HCT116 (cell line): Measurements from ENCODE around the gene FOXM1. TPM values are rescaled to one million over a fixed set of nuclear protein-coding genes. Genes with fewer than 3 reads are reported as not detected.

Source experiments
- ATAC-seq: fragments of 200-7000 bp; cut with Tn5 transposase; 2 replicates; pipeline ENCODE4 v1.9.1; 2020; ENCODE audit warnings: mild to moderate bottlenecking, moderate library complexity
- BruUV-seq: library from RNA; stranded (reverse); fragments of 400-500 nt; replicated peaks from 2 replicates; lab custom pipeline; 2021; lab: Mats Ljungman, UMichigan
- CTCF ChIA-PET: fragments of 300-600 bp; sonication (Branson Sonifier 250); formaldehyde crosslinking; loops from one replicate; lab custom pipeline; 2021; ENCODE audit warnings: antibody characterized with exemption; lab: Charles Lee
- POLR2A ChIA-PET: fragments of 300-600, 350-600 bp; sonication (Branson Sonifier 250); formaldehyde crosslinking; loops from one replicate; lab custom pipeline; 2021; ENCODE audit warnings: antibody characterized with exemption; lab: Charles Lee
- RAD21 ChIA-PET, 2 experiments: fragments of 300-600 bp; sonication (Branson Sonifier 250); formaldehyde crosslinking; loops; one replicate each; lab custom pipeline; 2023; ENCODE audit warnings: low total read pairs in 2 of 2; ENCODE audit not compliant: uncharacterized antibody in 2 of 2, unreplicated experiment in 2 of 2, low non-redundant PET in 1 of 2; lab: Charles Lee
- DNase-seq: peaks from one replicate; pipeline ENCODE4 v3.0.0-alpha.2; 2010; ENCODE audit warnings: low read depth, low spot score
- H2AFZ ChIP-seq: fragments of 200-600 bp; shearing (Covaris generic), sonication (generic); 2 replicates; pipeline ENCODE4 v1.6.1; 2017; ENCODE audit warnings: low read depth, mixed run types, mixed read lengths, antibody characterized with exemption, low read length; ENCODE audit not compliant: poor library complexity, severe bottlenecking
- H3K27ac ChIP-seq: 2 replicates; pipeline ENCODE4 v1.5.1; 2012; ENCODE audit warnings: low read depth, low read length
- H3K27me3 ChIP-seq: fragments of 200-600 bp; sonication (generic); 2 replicates; pipeline ENCODE4 v1.6.1; 2016; ENCODE audit warnings: mixed run types, low read length, mixed read lengths; ENCODE audit not compliant: insufficient read depth
- H3K36me3 ChIP-seq, 2 experiments: fragments of 200-500 bp in 1 of 2; fragments of 200-600 bp in 1 of 2; sonication (Bioruptor generic) in 1 of 2; sonication (generic) in 1 of 2; 2 replicates each; pipeline versions ENCODE4 v1.5.1 to v1.6.1; 2014 to 2016; ENCODE audit warnings: low read length in 2 of 2, inconsistent platforms in 1 of 2, mixed read lengths in 1 of 2, mixed run types in 1 of 2; ENCODE audit not compliant: insufficient read depth in 2 of 2, control insufficient read depth in 1 of 2
- H3K4me1 ChIP-seq, 2 experiments: fragments of 200-600 bp in 1 of 2; sonication (generic) in 1 of 2; 2 replicates each; pipeline versions ENCODE4 v1.5.1 to v1.6.1; 2012 to 2017; ENCODE audit warnings: low read length in 2 of 2, inconsistent platforms in 1 of 2, mild to moderate bottlenecking in 1 of 2, mixed read lengths in 1 of 2, mixed run types in 1 of 2, moderate library complexity in 1 of 2; ENCODE audit not compliant: insufficient read depth in 2 of 2, control insufficient read depth in 1 of 2
- H3K4me2 ChIP-seq: fragments of 200-600 bp; sonication (generic); 2 replicates; pipeline ENCODE4 v1.6.1; 2017; ENCODE audit warnings: mixed run types, low read length, mixed read lengths
- H3K4me3 ChIP-seq, 2 experiments: fragments of 200-600 bp in 1 of 2; sonication (generic) in 1 of 2; replicated peaks in 1 of 2; 2 replicates each; pipeline ENCODE4 v1.5.1; 2011 to 2016; ENCODE audit warnings: low read length in 2 of 2, control low read depth in 1 of 2, low read depth in 1 of 2, mild to moderate bottlenecking in 1 of 2, mixed read lengths in 1 of 2, mixed run types in 1 of 2
- H3K79me2 ChIP-seq: fragments of 200-600 bp; sonication (generic); 2 replicates; pipeline ENCODE4 v1.6.1; 2017; ENCODE audit warnings: mild to moderate bottlenecking, mixed run types, low read length, moderate library complexity, mixed read lengths; ENCODE audit not compliant: insufficient read depth
- H3K9ac ChIP-seq: fragments of 200-600 bp; sonication (generic); 2 replicates; pipeline ENCODE4 v1.6.1; 2016; ENCODE audit warnings: low read length, mixed read lengths
- H3K9me2 ChIP-seq: fragments of 200-600 bp; sonication (generic), shearing (Covaris generic); 2 replicates; pipeline ENCODE4 v1.6.1; 2017; ENCODE audit warnings: mixed run types, mild to moderate bottlenecking, moderate library complexity; ENCODE audit not compliant: insufficient read depth
- H3K9me3 ChIP-seq, 2 experiments: fragments of 200-500 bp in 1 of 2; fragments of 200-600 bp in 1 of 2; sonication (Bioruptor generic) in 1 of 2; sonication (generic) in 1 of 2; 2 replicates each; pipeline ENCODE4 v1.6.1; 2014 to 2017; ENCODE audit warnings: low read length in 2 of 2, mixed read lengths in 2 of 2, inconsistent platforms in 1 of 2, low read depth in 1 of 2, mild to moderate bottlenecking in 1 of 2, mixed run types in 1 of 2, moderate library complexity in 1 of 2; ENCODE audit not compliant: control insufficient read depth in 1 of 2, insufficient read depth in 1 of 2
- H4K20me1 ChIP-seq: fragments of 200-600 bp; sonication (generic), shearing (Covaris generic); 2 replicates; pipeline ENCODE4 v1.6.1; 2017; ENCODE audit warnings: mixed run types, mild to moderate bottlenecking, moderate library complexity; ENCODE audit not compliant: insufficient read depth
- CEBPB ChIP-seq: IDR thresholded peaks from 2 replicates; pipeline ENCODE4 v1.6.1; 2012; ENCODE audit warnings: low read depth
- JUND ChIP-seq: IDR thresholded peaks from 2 replicates; pipeline ENCODE4 v1.6.1; 2012
- RAD21 ChIP-seq: IDR thresholded peaks from 2 replicates; pipeline ENCODE4 v1.6.1; 2012; ENCODE audit warnings: low read depth, mild to moderate bottlenecking
- SIN3A ChIP-seq: IDR thresholded peaks from 2 replicates; pipeline ENCODE4 v1.6.1; 2012; ENCODE audit warnings: low read depth
- TCF7L2 ChIP-seq: IDR thresholded peaks from 2 replicates; pipeline ENCODE4 v1.7.0; 2011; ENCODE audit warnings: borderline replicate concordance, inconsistent platforms; ENCODE audit not compliant: insufficient read depth, insufficient read length; ENCODE audit errors: extremely low read depth
- intact Hi-C: fragments of 100-400 bp; cut with micrococcal nuclease; formaldehyde crosslinking; loops from 2 replicates; pipeline ENCODE4 v1.10.0; 2022
- total RNA-seq: library from RNA; stranded (reverse); gene quantifications from one replicate; pipeline ENCODE4 v1.2.1, GENCODE V29; 2021; ENCODE audit not compliant: unreplicated experiment
- TF ChIP-seq, protein P1 (sequence below): IDR thresholded peaks from 2 replicates; pipeline ENCODE4 v1.6.1; 2011; ENCODE audit warnings: mild to moderate bottlenecking, low read length, moderate library complexity; ENCODE audit not compliant: insufficient replicate concordance; ENCODE audit errors: extremely low read depth
- TF ChIP-seq, protein P2 (sequence below), 3 experiments: fragments of 200-600 bp in 1 of 3; sonication (generic) in 1 of 3; IDR thresholded peaks in 2 of 3; conservative IDR thresholded peaks in 1 of 3; 2 replicates each; pipeline ENCODE4 v1.5.1; 2012 to 2017; ENCODE audit warnings: low read depth in 2 of 3, low read length in 2 of 3, antibody characterized with exemption in 1 of 3, borderline replicate concordance in 1 of 3, control low read depth in 1 of 3, mild to moderate bottlenecking in 1 of 3, mixed read lengths in 1 of 3, mixed run types in 1 of 3, moderate library complexity in 1 of 3; ENCODE audit not compliant: insufficient read depth in 1 of 3
- TF ChIP-seq, protein P3 (sequence below): IDR thresholded peaks from 2 replicates; pipeline ENCODE4 v1.6.1; 2012; ENCODE audit warnings: low read depth
- TF ChIP-seq, protein P4 (sequence below): IDR thresholded peaks from 2 replicates; pipeline ENCODE4 v1.6.1; 2012

The FOXM1 gene
- total RNA-seq, 1 experiment from 2014 or later, result 85.1 TPM

DNA sequence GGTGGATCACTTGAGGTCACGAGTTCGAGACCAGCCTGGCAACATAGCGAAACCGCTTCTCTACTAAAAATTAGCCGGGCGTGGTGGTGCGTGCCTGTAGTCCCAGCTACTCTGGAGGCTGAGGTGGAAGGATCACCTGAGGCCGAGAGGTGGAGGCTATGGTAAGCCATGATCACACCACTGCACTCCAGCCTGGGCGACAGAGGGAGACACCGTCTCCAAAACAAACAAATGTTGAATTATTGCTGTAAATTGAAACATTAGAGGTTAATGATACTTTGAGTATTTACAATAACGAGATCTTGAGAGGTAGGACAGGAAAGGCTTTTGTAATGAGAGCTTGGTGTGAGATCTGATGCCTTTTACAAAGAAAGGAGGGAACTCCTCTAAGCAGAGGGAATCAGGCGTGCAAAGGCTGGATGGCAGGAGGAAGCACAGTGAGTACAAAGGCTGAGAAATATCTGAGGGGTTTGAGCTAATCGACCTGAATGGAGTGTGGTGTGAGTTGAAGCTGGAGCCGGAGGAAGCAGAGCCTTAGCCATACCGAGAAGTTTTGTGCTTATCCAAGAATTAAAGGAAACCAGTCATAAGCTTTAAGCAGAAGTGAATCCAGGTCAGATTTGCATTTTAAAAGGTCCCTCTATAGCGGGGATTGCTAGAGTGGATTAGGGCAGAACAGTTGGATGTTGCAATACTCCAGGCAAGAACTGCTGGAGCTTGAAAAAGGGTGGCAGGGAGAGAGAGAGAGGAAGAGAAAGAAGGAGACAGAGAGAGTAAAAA lies 1.2 kb upstream of the FOXM1 start:
- Histone ChIP-seq H3K9me3 (no peaks in the 10 kb centered on the region), H3K4me1 (peaks cover 6 to 20% of the 10 kb centered on the region in 2 experiments), H3K27me3 (no peaks in the 10 kb centered on the region), H2AFZ (no peak overlapping the region), H3K27ac (peak overlapping the region; percentile 77), H4K20me1 (no peaks in the 10 kb centered on the region), H3K4me2 (peak overlapping the region; percentile 79), H3K9me2 (no peaks in the 10 kb centered on the region), H3K79me2 (peaks cover 88% of the 10 kb centered on the region), H3K4me3 (peak overlapping the region; percentile 92 to 96), H3K36me3 (peaks cover 11 to 14% of the 10 kb centered on the region in 2 experiments; a peak in 3 of 4 replicates), H3K9ac (peak overlapping the region; percentile 92)
- peak; percentile 37 for ATAC-seq
- no TSS peak for BruUV-seq
- ChIA-PET POLR2A (no interaction called here), CTCF (interaction anchor here (0.9 to 1.5 kb wide), 3 partner anchors 8 to 163 kb away, joined by 3 to 11 read pairs (median 3); no protein-coding TSS in a partner anchor), RAD21 (no interaction called here)
- intact Hi-C loops, result no loop called here
- TF ChIP-seq CEBPB, result no peak
- TF ChIP-seq, protein P1, sequence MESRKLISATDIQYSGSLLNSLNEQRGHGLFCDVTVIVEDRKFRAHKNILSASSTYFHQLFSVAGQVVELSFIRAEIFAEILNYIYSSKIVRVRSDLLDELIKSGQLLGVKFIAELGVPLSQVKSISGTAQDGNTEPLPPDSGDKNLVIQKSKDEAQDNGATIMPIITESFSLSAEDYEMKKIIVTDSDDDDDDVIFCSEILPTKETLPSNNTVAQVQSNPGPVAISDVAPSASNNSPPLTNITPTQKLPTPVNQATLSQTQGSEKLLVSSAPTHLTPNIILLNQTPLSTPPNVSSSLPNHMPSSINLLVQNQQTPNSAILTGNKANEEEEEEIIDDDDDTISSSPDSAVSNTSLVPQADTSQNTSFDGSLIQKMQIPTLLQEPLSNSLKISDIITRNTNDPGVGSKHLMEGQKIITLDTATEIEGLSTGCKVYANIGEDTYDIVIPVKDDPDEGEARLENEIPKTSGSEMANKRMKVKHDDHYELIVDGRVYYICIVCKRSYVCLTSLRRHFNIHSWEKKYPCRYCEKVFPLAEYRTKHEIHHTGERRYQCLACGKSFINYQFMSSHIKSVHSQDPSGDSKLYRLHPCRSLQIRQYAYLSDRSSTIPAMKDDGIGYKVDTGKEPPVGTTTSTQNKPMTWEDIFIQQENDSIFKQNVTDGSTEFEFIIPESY, result no peak
- TF ChIP-seq TCF7L2, result no peak
- no peak for TF ChIP-seq SIN3A
- TF ChIP-seq, protein P2, sequence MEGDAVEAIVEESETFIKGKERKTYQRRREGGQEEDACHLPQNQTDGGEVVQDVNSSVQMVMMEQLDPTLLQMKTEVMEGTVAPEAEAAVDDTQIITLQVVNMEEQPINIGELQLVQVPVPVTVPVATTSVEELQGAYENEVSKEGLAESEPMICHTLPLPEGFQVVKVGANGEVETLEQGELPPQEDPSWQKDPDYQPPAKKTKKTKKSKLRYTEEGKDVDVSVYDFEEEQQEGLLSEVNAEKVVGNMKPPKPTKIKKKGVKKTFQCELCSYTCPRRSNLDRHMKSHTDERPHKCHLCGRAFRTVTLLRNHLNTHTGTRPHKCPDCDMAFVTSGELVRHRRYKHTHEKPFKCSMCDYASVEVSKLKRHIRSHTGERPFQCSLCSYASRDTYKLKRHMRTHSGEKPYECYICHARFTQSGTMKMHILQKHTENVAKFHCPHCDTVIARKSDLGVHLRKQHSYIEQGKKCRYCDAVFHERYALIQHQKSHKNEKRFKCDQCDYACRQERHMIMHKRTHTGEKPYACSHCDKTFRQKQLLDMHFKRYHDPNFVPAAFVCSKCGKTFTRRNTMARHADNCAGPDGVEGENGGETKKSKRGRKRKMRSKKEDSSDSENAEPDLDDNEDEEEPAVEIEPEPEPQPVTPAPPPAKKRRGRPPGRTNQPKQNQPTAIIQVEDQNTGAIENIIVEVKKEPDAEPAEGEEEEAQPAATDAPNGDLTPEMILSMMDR (IDR thresholded peaks at IDR 0.05 in 2 of 3, conservative IDR thresholded peaks at IDR 0.05 in 1 of 3; ENCODE audit: borderline replicate concordance in 1 of 3, insufficient read depth in 1 of 3, low read depth in 2 of 3, low read length in 2 of 3), result 0 out of 6 replicates have a peak, but pooled peaks of 1 of the 3 experiments have one; percentile 14
- no peak for TF ChIP-seq JUND
- TF ChIP-seq RAD21, result 0 out of 2 replicates have a peak, but pooled peaks have one; percentile 7
- TF ChIP-seq, protein P3, sequence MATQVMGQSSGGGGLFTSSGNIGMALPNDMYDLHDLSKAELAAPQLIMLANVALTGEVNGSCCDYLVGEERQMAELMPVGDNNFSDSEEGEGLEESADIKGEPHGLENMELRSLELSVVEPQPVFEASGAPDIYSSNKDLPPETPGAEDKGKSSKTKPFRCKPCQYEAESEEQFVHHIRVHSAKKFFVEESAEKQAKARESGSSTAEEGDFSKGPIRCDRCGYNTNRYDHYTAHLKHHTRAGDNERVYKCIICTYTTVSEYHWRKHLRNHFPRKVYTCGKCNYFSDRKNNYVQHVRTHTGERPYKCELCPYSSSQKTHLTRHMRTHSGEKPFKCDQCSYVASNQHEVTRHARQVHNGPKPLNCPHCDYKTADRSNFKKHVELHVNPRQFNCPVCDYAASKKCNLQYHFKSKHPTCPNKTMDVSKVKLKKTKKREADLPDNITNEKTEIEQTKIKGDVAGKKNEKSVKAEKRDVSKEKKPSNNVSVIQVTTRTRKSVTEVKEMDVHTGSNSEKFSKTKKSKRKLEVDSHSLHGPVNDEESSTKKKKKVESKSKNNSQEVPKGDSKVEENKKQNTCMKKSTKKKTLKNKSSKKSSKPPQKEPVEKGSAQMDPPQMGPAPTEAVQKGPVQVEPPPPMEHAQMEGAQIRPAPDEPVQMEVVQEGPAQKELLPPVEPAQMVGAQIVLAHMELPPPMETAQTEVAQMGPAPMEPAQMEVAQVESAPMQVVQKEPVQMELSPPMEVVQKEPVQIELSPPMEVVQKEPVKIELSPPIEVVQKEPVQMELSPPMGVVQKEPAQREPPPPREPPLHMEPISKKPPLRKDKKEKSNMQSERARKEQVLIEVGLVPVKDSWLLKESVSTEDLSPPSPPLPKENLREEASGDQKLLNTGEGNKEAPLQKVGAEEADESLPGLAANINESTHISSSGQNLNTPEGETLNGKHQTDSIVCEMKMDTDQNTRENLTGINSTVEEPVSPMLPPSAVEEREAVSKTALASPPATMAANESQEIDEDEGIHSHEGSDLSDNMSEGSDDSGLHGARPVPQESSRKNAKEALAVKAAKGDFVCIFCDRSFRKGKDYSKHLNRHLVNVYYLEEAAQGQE, result no peak
- TF ChIP-seq, protein P4, sequence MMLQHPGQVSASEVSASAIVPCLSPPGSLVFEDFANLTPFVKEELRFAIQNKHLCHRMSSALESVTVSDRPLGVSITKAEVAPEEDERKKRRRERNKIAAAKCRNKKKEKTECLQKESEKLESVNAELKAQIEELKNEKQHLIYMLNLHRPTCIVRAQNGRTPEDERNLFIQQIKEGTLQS, result no peak
- no peak for DNase-seq
